GM12878 (cell line): ENCODE data around the gene RABL3. TPM values are rescaled to one million over a fixed set of nuclear protein-coding genes. Genes with fewer than 3 reads are reported as not detected.
A peak's percentile ranks its signal among the peaks of the same experiment; 100 is the strongest.

ENCODE experiments used
- ATAC-seq: fragments of 200-7000 bp; cut with Tn5 transposase; 3 replicates; pipeline ENCODE4 v1.9.1; 2020; ENCODE audit warnings: mild to moderate bottlenecking, moderate library complexity
- BruUV-seq: library from RNA; stranded (reverse); fragments of 400-500 nt; replicated peaks from 2 replicates; lab custom pipeline; 2021; lab: Mats Ljungman, UMichigan
- CTCF ChIA-PET: fragments of 300-600 bp; sonication (Branson Sonifier 250); formaldehyde crosslinking; extraction: SDS; loops from one replicate; lab custom pipeline; 2021; ENCODE audit warnings: inconsistent platforms; lab: Yijun Ruan, JAX
- POLR2A ChIA-PET: fragments of 350-600 bp; formaldehyde crosslinking; extraction: SDS; loops from one replicate; lab custom pipeline; 2021; ENCODE audit warnings: inconsistent platforms; lab: Charles Lee
- RAD21 ChIA-PET: fragments of 300-600 bp; sonication (Branson Sonifier 250); formaldehyde crosslinking; loops from one replicate; lab custom pipeline; 2023; ENCODE audit warnings: antibody characterized with exemption; ENCODE audit not compliant: unreplicated experiment; lab: Charles Lee
- SMC1A ChIA-PET: fragments of 300-600 bp; sonication (Branson Sonifier 250); formaldehyde crosslinking; loops from one replicate; lab custom pipeline; 2023; ENCODE audit not compliant: unreplicated experiment, uncharacterized antibody; lab: Charles Lee
- DNase-seq: peaks from one replicate; pipeline ENCODE4 v3.0.0-alpha.2; 2011; ENCODE audit warnings: low read depth, low spot score
- FAIRE-seq: peaks from 3 replicates; lab custom pipeline; 2011; peaks lifted over from hg19 to GRCh38; lab: Jason Lieb, UNC
- H2AFZ ChIP-seq: 2 replicates; pipeline ENCODE4 v1.6.0; 2011; ENCODE audit warnings: low read depth, low read length, control low read depth; ENCODE audit not compliant: control insufficient read depth
- H3K27ac ChIP-seq: 2 replicates; pipeline ENCODE4 v1.5.1; 2011; ENCODE audit warnings: control low read depth; ENCODE audit not compliant: control insufficient read depth, insufficient read depth
- H3K27me3 ChIP-seq, 2 experiments: replicated peaks in 1 of 2; 2 replicates each; pipeline versions ENCODE4 v1.6.0 to v1.6.1; 2011; ENCODE audit warnings: low read length in 1 of 2; ENCODE audit not compliant: control insufficient read depth in 2 of 2, insufficient read depth in 2 of 2
- H3K36me3 ChIP-seq, 2 experiments: 2 replicates each; pipeline ENCODE4 v1.5.1; 2011; ENCODE audit warnings: low read length in 1 of 2; ENCODE audit not compliant: control insufficient read depth in 2 of 2, insufficient read depth in 2 of 2
- H3K4me1 ChIP-seq: 2 replicates; pipeline ENCODE4 v1.6.1; 2011; ENCODE audit warnings: mild to moderate bottlenecking, low read length, moderate library complexity, mixed read lengths; ENCODE audit not compliant: control insufficient read depth, insufficient read depth
- H3K4me2 ChIP-seq: 2 replicates; pipeline ENCODE4 v1.6.0; 2011; ENCODE audit warnings: control low read depth; ENCODE audit not compliant: control insufficient read depth, insufficient read depth
- H3K4me3 ChIP-seq: fragments of 200-600 bp; sonication (generic); 2 replicates; pipeline ENCODE4 v1.5.1; 2016
- H3K79me2 ChIP-seq: 2 replicates; pipeline ENCODE4 v1.6.0; 2011; ENCODE audit warnings: low read length; ENCODE audit not compliant: control insufficient read depth, insufficient read depth
- H3K9ac ChIP-seq: 2 replicates; pipeline ENCODE4 v1.8.0; 2011; ENCODE audit warnings: low read length, control low read depth, mixed read lengths; ENCODE audit not compliant: control insufficient read depth, insufficient read depth
- H3K9me3 ChIP-seq: replicated peaks from 3 replicates; pipeline ENCODE4 v1.5.1; 2011; ENCODE audit warnings: mild to moderate bottlenecking, low read length; ENCODE audit not compliant: control insufficient read depth, insufficient read depth
- H4K20me1 ChIP-seq: 2 replicates; pipeline ENCODE4 v1.6.0; 2011; ENCODE audit not compliant: control insufficient read depth, insufficient read depth
- BCL11A ChIP-seq: IDR thresholded peaks from 2 replicates; pipeline ENCODE4 v1.6.1; 2011; ENCODE audit warnings: low read depth, low read length
- ESRRA ChIP-seq: IDR thresholded peaks from 2 replicates; pipeline ENCODE4 v1.6.1; 2012; ENCODE audit warnings: mild to moderate bottlenecking, low read length, improper control_type of control experiment
- ETV6 ChIP-seq, 2 experiments: fragments of 450-650 bp in 1 of 2; IDR thresholded peaks in 1 of 2; conservative IDR thresholded peaks in 1 of 2; 2 replicates each; pipeline ENCODE4 v1.6.1; 2014; ENCODE audit warnings: antibody characterized with exemption in 1 of 2, borderline replicate concordance in 1 of 2, low read depth in 1 of 2, mild to moderate bottlenecking in 1 of 2, moderate library complexity in 1 of 2
- MYC ChIP-seq: IDR thresholded peaks from 2 replicates; pipeline ENCODE4 v1.6.1; 2011; ENCODE audit warnings: mild to moderate bottlenecking, low read length, moderate library complexity, inconsistent platforms; ENCODE audit not compliant: insufficient read depth, insufficient replicate concordance, insufficient read length, severe bottlenecking
- PKNOX1 ChIP-seq: fragments of 450-650 bp; IDR thresholded peaks from 2 replicates; pipeline ENCODE4 v1.6.1; 2016; ENCODE audit warnings: mild to moderate bottlenecking
- RBBP5 ChIP-seq: fragments of 200-600 bp; sonication (generic); conservative IDR thresholded peaks from 2 replicates; pipeline ENCODE4 v1.6.1; 2016
- SMARCA5 ChIP-seq: fragments of 450-650 bp; IDR thresholded peaks from 2 replicates; pipeline ENCODE4 v1.6.1; 2017; ENCODE audit warnings: mild to moderate bottlenecking
- SRF ChIP-seq, 2 experiments: IDR thresholded peaks; 2 replicates each; pipeline ENCODE4 v1.6.1; 2011; ENCODE audit warnings: low read depth in 2 of 2, low read length in 2 of 2, mild to moderate bottlenecking in 1 of 2, moderate library complexity in 1 of 2
- TBL1XR1 ChIP-seq: IDR thresholded peaks from 2 replicates; pipeline ENCODE4 v1.6.1; 2012; ENCODE audit warnings: low read depth, low read length, improper control_type of control experiment
- YBX1 ChIP-seq: fragments of 450-650 bp; IDR thresholded peaks from 2 replicates; pipeline ENCODE4 v1.6.1; 2016; ENCODE audit warnings: antibody characterized with exemption
- ZBTB4 ChIP-seq: fragments of 450-650 bp; formaldehyde crosslinking; IDR thresholded peaks from 2 replicates; pipeline ENCODE4 v1.4.0; 2022; ENCODE audit warnings: mild to moderate bottlenecking, moderate library complexity
- ZNF207 ChIP-seq: fragments of 450-650 bp; IDR thresholded peaks from 2 replicates; pipeline ENCODE4 v1.6.1; 2014; ENCODE audit warnings: antibody characterized with exemption, mild to moderate bottlenecking, borderline replicate concordance
- ZNF384 ChIP-seq: IDR thresholded peaks from 2 replicates; pipeline ENCODE4 v1.6.1; 2012; ENCODE audit warnings: low read depth, mild to moderate bottlenecking, low read length, improper control_type of control experiment, borderline replicate concordance
- ZNF592 ChIP-seq: fragments of 450-650 bp; IDR thresholded peaks from 2 replicates; pipeline ENCODE4 v1.6.1; 2017; ENCODE audit warnings: mild to moderate bottlenecking, moderate library complexity
- ZZZ3 ChIP-seq: IDR thresholded peaks from 2 replicates; pipeline ENCODE4 v1.6.1; 2011; ENCODE audit warnings: low read depth; ENCODE audit not compliant: control insufficient read depth, insufficient read length
- WGBS: methylation state at CpG from one replicate; pipeline ENCODE4 v1.1.6; 2016; ENCODE audit warnings: low lambda C conversion rate; ENCODE audit not compliant: insufficient replicate concordance, insufficient coverage; ENCODE audit errors: missing lambda C conversion rate; 5-methylcytosine and 5-hydroxymethylcytosine counted together
- in situ Hi-C: fragments of 300-500 bp; cut with MboI; formaldehyde crosslinking; loops from 9 replicates; pipeline ENCODE4 v1.14.3; 2018; ENCODE audit warnings: mixed read lengths
- intact Hi-C: fragments of 100-400 bp; cut with micrococcal nuclease; formaldehyde crosslinking; loops from one replicate; pipeline ENCODE4 v1.14.2; 2022; ENCODE audit not compliant: unreplicated experiment
- polyA plus RNA-seq, 11 experiments: library from polyadenylated mRNA; depleted of rRNA in 4 of 11; unstranded in 6 of 11; stranded (reverse) in 5 of 11; fragments of >200 nt; fragmentation: Nextera tagmentation in 4 of 11; fragmentation: Illumina TruSeq in 1 of 11; extraction: Ambion mirVana in 4 of 11; extraction: Trizol in 1 of 11; gene quantifications; 1 replicate in 1 of 11; 2 replicates in 10 of 11; pipeline versions ENCODE4 v1.2.1 to v1.2.3, GENCODE V29; 2011 to 2016; ENCODE audit warnings: inconsistent platforms in 2 of 11, missing spikeins in 2 of 11, low read depth in 1 of 11
- total RNA-seq, 4 experiments: library from RNA; depleted of rRNA in 3 of 4; stranded (reverse); fragments of >200 nt in 3 of 4; fragmentation: Illumina TruSeq in 1 of 4; extraction: Trizol in 1 of 4; gene quantifications; 2 replicates each; pipeline versions ENCODE4 v1.2.1 to v1.2.3, GENCODE V29; 2013 to 2021

RABL3 gene
- total and polyA plus RNA-seq, 10 of the 15 experiments (the other 5 are each of a cell fraction or from before 2014, with no cell fraction given) = 10.5 to 38.0 (median 25.2) TPM

- H3K79me2 ChIP-seq = peaks cover 23% of the 10 kb centered on the region
- H3K4me1 ChIP-seq = no peaks in the 10 kb centered on the region
- ChIA-PET SMC1A (interaction anchor here (1.0 to 3.4 kb wide), 3 partner anchors 11 to 15 kb away, joined by 5 to 20 read pairs (median 6); no protein-coding TSS in a partner anchor), RAD21 (no interaction called here), CTCF (interaction anchor here (0.8 to 1.4 kb wide), 3 partner anchors 10 to 42 kb away, joined by 3 to 4 read pairs (median 4); no protein-coding TSS in a partner anchor), POLR2A (interaction anchor here (1.2 to 3.3 kb wide), 2 partner anchors 10 to 20 kb away, joined by 3 to 13 read pairs; partner anchors contain the start of genes GTF2E1 and RABL3)
- intact Hi-C loops (no loop called here), in situ Hi-C loops (no loop called here)
- no peaks in the 10 kb centered on the region for H4K20me1 ChIP-seq
- no peak overlapping the region for H3K9ac ChIP-seq
- DNase-seq = no peak
- no peak for TF ChIP-seq ETV6 (conservative IDR thresholded peaks at IDR 0.05 in 1 of 2, IDR thresholded peaks at IDR 0.05 in 1 of 2; ENCODE audit: borderline replicate concordance in 1 of 2, low read depth in 1 of 2)
- TF ChIP-seq ZZZ3 = no peak
- TF ChIP-seq BCL11A = no peak
- no peak for TF ChIP-seq TBL1XR1
- no peak for TF ChIP-seq YBX1
- TF ChIP-seq ZNF384 = no peak
- no peak for TF ChIP-seq SRF (IDR thresholded peaks at IDR 0.05; ENCODE audit: low read depth in 2 of 2, low read length in 2 of 2)
- no peak for TF ChIP-seq ZNF207
- TF ChIP-seq ZBTB4 (CRISPR knock-in tag) = no peak
- no peak for TF ChIP-seq ZNF592
- TF ChIP-seq SMARCA5 = no peak
- TF ChIP-seq MYC = no peak
- TF ChIP-seq PKNOX1 = no peak
- TF ChIP-seq RBBP5 = no peak
- no peak for TF ChIP-seq ESRRA
- no peak overlapping the region for H2AFZ ChIP-seq
- FAIRE-seq = no peak
- no peak overlapping the region for H3K4me2 ChIP-seq
- H3K27me3 ChIP-seq = no peaks in the 10 kb centered on the region
- peaks cover 4% of the 10 kb centered on the region for H3K9me3 ChIP-seq
- no peak overlapping the region for H3K27ac ChIP-seq
- H3K4me3 ChIP-seq = no peak overlapping the region
- BruUV-seq = no TSS peak
- peaks cover 0 to 10% of the 10 kb centered on the region in 2 experiments; a peak in 3 of 4 replicates for H3K36me3 ChIP-seq
- ATAC-seq = peak; percentile 28
- WGBS = 100% methylated on average over 1 of the region's 1 CpG
These were observed 9.9 kb upstream of the RABL3 start for GRCh38 chr3:120752230-120752629.
